Measurements from ENCODE around the gene GUCY1A1. TPM values are rescaled to one million over a fixed set of nuclear protein-coding genes. Genes with fewer than 3 reads are reported as not detected.

GUCY1A1 gene
- total and polyA plus RNA-seq, 7 donors, result 1.2 to 254 (median 87.5) TPM

GRCh38 chr4:155674669-155675071 lies 8.0 kb downstream of the GUCY1A1 start:
- 20 to 72% methylated on average over 6 of the region's 6 CpGs for WGBS, 2 donors
- Histone ChIP-seq H3K9me3 (no peaks in the 10 kb centered on the region), H3K4me1 (peaks cover 0 to 91% (median 71%) of the 10 kb centered on the region in 4 donors), H3K27ac (peak overlapping the region; percentile 24 to 97 (median 94)), H3K4me3 (no peak overlapping the region), H3K27me3 (no peaks in the 10 kb centered on the region), H3K36me3 (no peaks in the 10 kb centered on the region)
- DNase-seq, result no peak
- no peak for TF ChIP-seq POLR2A (IDR thresholded peaks at IDR 0.05)
- no peak for TF ChIP-seq EP300 (IDR thresholded peaks at IDR 0.05)
- TF ChIP-seq POLR2AphosphoS5 (IDR thresholded peaks at IDR 0.05), result no peak
- no peak for TF ChIP-seq CTCF (IDR thresholded peaks at IDR 0.05)
- intact Hi-C loops (cut with DNase I), result no loop called here

GRCh38 chr4:155675709-155676429 lies 9.2 kb downstream of the GUCY1A1 start:
- Histone ChIP-seq H3K27ac (peak overlapping the region; percentile 45 to 97 (median 94)), H3K4me1 (peaks cover 0 to 94% (median 65%) of the 10 kb centered on the region in 4 donors), H3K4me3 (no peak overlapping the region), H3K9me3 (no peaks in the 10 kb centered on the region), H3K36me3 (no peaks in the 10 kb centered on the region), H3K27me3 (no peaks in the 10 kb centered on the region)
- TF ChIP-seq POLR2AphosphoS5 (IDR thresholded peaks at IDR 0.05), result peak in 2 of 4 donors; percentile 36 to 37
- TF ChIP-seq POLR2A (IDR thresholded peaks at IDR 0.05), result no peak
- TF ChIP-seq CTCF (IDR thresholded peaks at IDR 0.05), result no peak
- TF ChIP-seq EP300 (IDR thresholded peaks at IDR 0.05), result no peak
- intact Hi-C loops (cut with DNase I), result no loop called here
- DNase-seq, result no peak
- WGBS, 2 donors, result 15 to 17% methylated on average over 2 of the region's 2 CpGs

GRCh38 chr4:155676430-155676825 lies 9.8 kb downstream of the GUCY1A1 start:
- no peaks in the 10 kb centered on the region for H3K27me3 ChIP-seq
- H3K4me1 ChIP-seq, result peaks cover 0 to 95% (median 62%) of the 10 kb centered on the region in 4 donors
- no peak for DNase-seq
- 34 to 46% methylated on average over 4 of the region's 4 CpGs for WGBS, 2 donors
- no peaks in the 10 kb centered on the region for H3K36me3 ChIP-seq
- H3K4me3 ChIP-seq, result no peak overlapping the region
- H3K27ac ChIP-seq, result peak overlapping the region; percentile 45 to 97 (median 94)
- intact Hi-C loops (cut with DNase I), result no loop called here
- TF ChIP-seq POLR2AphosphoS5 (IDR thresholded peaks at IDR 0.05) (peak in 1 of 4 donors; percentile 21), CTCF (IDR thresholded peaks at IDR 0.05) (no peak), EP300 (IDR thresholded peaks at IDR 0.05) (peak in 1 of 4 donors; percentile 31)
- no peaks in the 10 kb centered on the region for H3K9me3 ChIP-seq

GRCh38 chr4:155678011-155678410 lies 11.4 kb downstream of the GUCY1A1 start:
- H3K4me1 ChIP-seq, result peaks cover 0 to 87% (median 53%) of the 10 kb centered on the region in 4 donors
- no peaks in the 10 kb centered on the region for H3K36me3 ChIP-seq
- H3K4me3 ChIP-seq, result no peak overlapping the region
- no peaks in the 10 kb centered on the region for H3K27me3 ChIP-seq
- 91 to 94% methylated on average over 2 of the region's 2 CpGs for WGBS, 2 donors
- H3K9me3 ChIP-seq, result no peaks in the 10 kb centered on the region
- TF ChIP-seq POLR2A (IDR thresholded peaks at IDR 0.05) (no peak), CTCF (IDR thresholded peaks at IDR 0.05) (no peak), EP300 (IDR thresholded peaks at IDR 0.05) (no peak), POLR2AphosphoS5 (IDR thresholded peaks at IDR 0.05) (no peak)
- intact Hi-C loops (cut with DNase I), result no loop called here
- DNase-seq, result no peak
- peak overlapping the region in 3 of 4 donors; percentile 24 to 97 (median 93) for H3K27ac ChIP-seq

Measured in sigmoid colon (tissue), 7 donors.